Hematopoietic multipotent progenitor cell treated with erythropoietin and hydrocortisone succinate and interleukin-3 and kit ligand, for 17 days (in vitro differentiated cells): Measurements from ENCODE around the gene USP40.

Source experiments
- DNase-seq: peaks from one replicate; pipeline ENCODE4 v3.0.0-alpha.2; 2015; ENCODE audit warnings: low spot score

Gene USP40

GRCh38 chr2:233495503-233496496 lies 70.8 kb downstream of the USP40 start:
- no peak for DNase-seq

- no peak for DNase-seq
Observed at GRCh38 chr2:233492751-233493150, 73.8 kb downstream of the USP40 start.

- DNase-seq = no peak
Observed at GRCh38 chr2:233492078-233492477, 74.5 kb downstream of the USP40 start.

- no peak for DNase-seq
Observed at GRCh38 chr2:233491326-233491725, 75.3 kb downstream of the USP40 start.

- no peak for DNase-seq
Observed at GRCh38 chr2:233490831-233491230, 75.8 kb downstream of the USP40 start.

- no peak for DNase-seq
Observed at GRCh38 chr2:233489666-233490065, 76.9 kb downstream of the USP40 start.

- no peak for DNase-seq
Observed at GRCh38 chr2:233489143-233489542, 77.4 kb downstream of the USP40 start.

GRCh38 chr2:233487748-233488345 lies 78.7 kb downstream of the USP40 start:
- DNase-seq = no peak

- no peak for DNase-seq
Observed at GRCh38 chr2:233486778-233487552, 79.6 kb downstream of the USP40 start.

GRCh38 chr2:233486357-233486756 lies 80.2 kb downstream of the USP40 start:
- no peak for DNase-seq

GRCh38 chr2:233485726-233486125 lies 80.9 kb downstream of the USP40 start:
- no peak for DNase-seq

- no peak for DNase-seq
Observed at GRCh38 chr2:233482616-233483015, 84.0 kb downstream of the USP40 start.

GRCh38 chr2:233481368-233482142 lies 85.0 kb downstream of the USP40 start:
- no peak for DNase-seq

- no peak for DNase-seq
Observed at GRCh38 chr2:233480490-233481202, 85.9 kb downstream of the USP40 start.

GRCh38 chr2:233479616-233480489 lies 86.7 kb downstream of the USP40 start:
- DNase-seq = no peak

- no peak for DNase-seq
Observed at GRCh38 chr2:233477548-233478433, 88.8 kb downstream of the USP40 start.

- DNase-seq = no peak
Observed at GRCh38 chr2:233476651-233477547, 89.7 kb downstream of the USP40 start.

- DNase-seq = no peak
Observed at GRCh38 chr2:233476063-233476410, 90.5 kb downstream of the USP40 start.
